ENCODE results near the gene GLCCI1.
A peak's percentile ranks its signal among the peaks of the same experiment; 100 is the strongest.

GLCCI1 gene

GRCh38 chr7:7970531-7971307 is 2.1 kb downstream of the GLCCI1 start:
- no peak overlapping the region for H3K27ac ChIP-seq (ENCODE audit: insufficient read depth, low read depth, low read length, poor library complexity, severe bottlenecking)
- H3K27me3 ChIP-seq (ENCODE audit: control insufficient read depth, insufficient read depth, low read length, poor library complexity, severe bottlenecking), result no peaks in the 10 kb centered on the region
- H3K9me3 ChIP-seq (ENCODE audit: control insufficient read depth, low read length), result no peaks in the 10 kb centered on the region
- 34 to 37% methylated on average over 5 to 7 of the region's 7 CpGs for WGBS, 2 experiments
- H3K4me1 ChIP-seq (ENCODE audit: control insufficient read depth, insufficient read depth, low read length), result peaks cover 18% of the 10 kb centered on the region
- H3K4me3 ChIP-seq (ENCODE audit: insufficient read depth, low read depth, low read length), result peak overlapping the region; percentile 84
- no peaks in the 10 kb centered on the region for H3K36me3 ChIP-seq (ENCODE audit: control insufficient read depth, insufficient read depth, low read length)

- WGBS, 2 experiments, result 81 to 83% methylated on average over 9 of the region's 9 CpGs
- no peaks in the 10 kb centered on the region for H3K9me3 ChIP-seq (ENCODE audit: control insufficient read depth, low read length)
- H3K36me3 ChIP-seq (ENCODE audit: control insufficient read depth, insufficient read depth, low read length), result no peaks in the 10 kb centered on the region
- H3K4me1 ChIP-seq (ENCODE audit: control insufficient read depth, insufficient read depth, low read length), result peaks cover 18% of the 10 kb centered on the region
- H3K4me3 ChIP-seq (ENCODE audit: insufficient read depth, low read depth, low read length), result peak overlapping the region; percentile 84
- no peak overlapping the region for H3K27ac ChIP-seq (ENCODE audit: insufficient read depth, low read depth, low read length, poor library complexity, severe bottlenecking)
- no peaks in the 10 kb centered on the region for H3K27me3 ChIP-seq (ENCODE audit: control insufficient read depth, insufficient read depth, low read length, poor library complexity, severe bottlenecking)
Observed at GRCh38 chr7:7971308-7972040, 2.9 kb downstream of the GLCCI1 start.

DNA sequence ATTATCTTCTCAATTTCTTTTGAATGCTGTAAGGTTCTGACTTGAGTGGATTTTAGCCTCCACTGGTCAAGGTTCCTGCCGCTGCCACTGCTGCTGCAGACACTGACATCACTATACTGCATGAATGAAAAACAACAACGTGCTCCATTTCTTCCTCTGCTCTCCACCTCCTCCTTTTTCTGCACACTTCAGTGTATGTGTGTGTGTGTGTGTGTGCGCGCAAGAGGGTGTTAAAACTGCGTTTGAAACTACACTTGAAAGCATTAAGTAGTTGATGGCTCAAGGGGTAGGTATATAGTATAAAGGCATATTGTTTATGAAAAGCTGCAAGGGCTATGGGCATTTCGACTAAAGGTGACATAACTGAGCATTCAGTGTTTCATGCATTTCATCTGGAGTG is 3.5 kb downstream of the GLCCI1 start:
- Histone ChIP-seq H3K36me3 (ENCODE audit: control insufficient read depth, insufficient read depth, low read length) (no peaks in the 10 kb centered on the region), H3K4me3 (ENCODE audit: insufficient read depth, low read depth, low read length) (peak overlapping the region; percentile 84), H3K4me1 (ENCODE audit: control insufficient read depth, insufficient read depth, low read length) (peaks cover 18% of the 10 kb centered on the region), H3K27ac (ENCODE audit: insufficient read depth, low read depth, low read length, poor library complexity, severe bottlenecking) (no peak overlapping the region), H3K9me3 (ENCODE audit: control insufficient read depth, low read length) (no peaks in the 10 kb centered on the region), H3K27me3 (ENCODE audit: control insufficient read depth, insufficient read depth, low read length, poor library complexity, severe bottlenecking) (no peaks in the 10 kb centered on the region)
- WGBS, 2 experiments, result 67 to 76% methylated on average over 5 of the region's 6 CpGs

GRCh38 chr7:7972922-7973594 is 4.5 kb downstream of the GLCCI1 start:
- Histone ChIP-seq H3K4me3 (ENCODE audit: insufficient read depth, low read depth, low read length) (no peak overlapping the region), H3K27me3 (ENCODE audit: control insufficient read depth, insufficient read depth, low read length, poor library complexity, severe bottlenecking) (no peaks in the 10 kb centered on the region), H3K36me3 (ENCODE audit: control insufficient read depth, insufficient read depth, low read length) (no peaks in the 10 kb centered on the region), H3K27ac (ENCODE audit: insufficient read depth, low read depth, low read length, poor library complexity, severe bottlenecking) (no peak overlapping the region), H3K9me3 (ENCODE audit: control insufficient read depth, low read length) (no peaks in the 10 kb centered on the region), H3K4me1 (ENCODE audit: control insufficient read depth, insufficient read depth, low read length) (peaks cover 18% of the 10 kb centered on the region)
- 60% methylated on average over 1 to 2 of the region's 2 CpGs for WGBS, 2 experiments

GRCh38 chr7:7976677-7977076 is 8.1 kb downstream of the GLCCI1 start:
- Histone ChIP-seq H3K27ac (ENCODE audit: insufficient read depth, low read depth, low read length, poor library complexity, severe bottlenecking) (no peak overlapping the region), H3K4me1 (ENCODE audit: control insufficient read depth, insufficient read depth, low read length) (peaks cover 6% of the 10 kb centered on the region), H3K27me3 (ENCODE audit: control insufficient read depth, insufficient read depth, low read length, poor library complexity, severe bottlenecking) (no peaks in the 10 kb centered on the region), H3K36me3 (ENCODE audit: control insufficient read depth, insufficient read depth, low read length) (no peaks in the 10 kb centered on the region), H3K4me3 (ENCODE audit: insufficient read depth, low read depth, low read length) (no peak overlapping the region), H3K9me3 (ENCODE audit: control insufficient read depth, low read length) (no peaks in the 10 kb centered on the region)
- 81 to 93% methylated on average over 2 to 3 of the region's 3 CpGs for WGBS, 2 experiments

DNA sequence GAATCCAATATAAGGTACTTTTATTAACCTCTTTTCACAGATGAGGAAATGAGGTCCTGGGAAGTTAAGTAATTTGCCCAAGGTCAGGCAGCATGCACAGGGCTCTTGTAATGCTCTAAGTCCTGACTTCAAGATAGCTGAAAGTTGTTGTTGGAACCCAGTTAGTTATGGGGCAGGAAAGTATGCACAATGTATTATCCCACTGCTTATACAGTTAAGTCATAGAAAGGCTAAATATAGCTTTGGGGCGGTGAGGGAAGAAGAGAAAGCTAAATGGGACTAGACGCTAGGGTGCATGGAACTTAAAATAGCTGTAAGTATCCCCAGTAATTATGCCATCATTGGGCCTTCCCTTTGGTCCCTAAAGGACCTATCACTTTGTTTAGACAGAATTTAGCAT is 9.2 kb downstream of the GLCCI1 start:
- H3K4me1 ChIP-seq (ENCODE audit: control insufficient read depth, insufficient read depth, low read length), result no peaks in the 10 kb centered on the region
- no peaks in the 10 kb centered on the region for H3K36me3 ChIP-seq (ENCODE audit: control insufficient read depth, insufficient read depth, low read length)
- no peaks in the 10 kb centered on the region for H3K27me3 ChIP-seq (ENCODE audit: control insufficient read depth, insufficient read depth, low read length, poor library complexity, severe bottlenecking)
- H3K27ac ChIP-seq (ENCODE audit: insufficient read depth, low read depth, low read length, poor library complexity, severe bottlenecking), result no peak overlapping the region
- H3K4me3 ChIP-seq (ENCODE audit: insufficient read depth, low read depth, low read length), result no peak overlapping the region
- WGBS, 2 experiments, result 91 to 92% methylated on average over 2 of the region's 2 CpGs
- no peaks in the 10 kb centered on the region for H3K9me3 ChIP-seq (ENCODE audit: control insufficient read depth, low read length)

DNA sequence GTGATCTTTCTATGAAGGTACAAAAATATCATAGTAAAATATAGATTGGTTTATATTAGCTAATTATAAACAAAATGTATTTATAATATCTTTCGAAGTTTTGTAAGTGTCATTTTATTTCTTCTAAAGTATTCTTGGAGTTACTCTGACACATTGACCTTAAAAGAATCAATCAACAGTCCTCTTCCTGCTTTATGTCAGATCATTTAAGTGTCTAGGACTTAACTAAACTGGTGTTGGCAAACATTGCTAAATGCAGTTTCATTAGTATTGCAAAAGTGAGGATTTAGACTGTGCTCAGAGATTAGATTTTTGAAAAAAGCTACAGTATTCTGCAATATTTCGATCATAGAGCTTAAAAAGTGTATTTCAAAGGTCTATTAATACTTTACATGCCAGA is 10.3 kb downstream of the GLCCI1 start:
- WGBS, 2 experiments, result 94 to 100% methylated on average over 1 of the region's 2 CpGs

DNA sequence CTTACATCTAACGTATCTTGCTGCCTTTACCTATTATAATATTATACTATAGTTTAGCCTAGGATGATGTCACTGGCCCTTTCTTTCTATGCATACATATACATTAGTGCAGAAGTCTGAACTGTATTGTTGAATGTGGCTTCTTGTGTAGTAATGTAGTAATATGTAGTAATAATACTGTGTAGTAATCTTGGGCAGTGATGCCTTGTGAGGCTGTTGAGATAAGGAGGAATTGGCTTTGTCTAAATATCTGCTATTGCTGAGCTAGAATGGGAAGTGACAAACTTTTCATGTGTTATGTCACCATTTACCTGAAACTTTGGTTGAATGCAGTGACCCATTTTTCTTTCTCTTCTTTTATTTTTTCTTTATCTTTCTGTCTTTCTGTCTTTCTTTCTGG is 11.0 kb downstream of the GLCCI1 start:
- Histone ChIP-seq H3K4me1 (ENCODE audit: control insufficient read depth, insufficient read depth, low read length) (no peaks in the 10 kb centered on the region), H3K27ac (ENCODE audit: insufficient read depth, low read depth, low read length, poor library complexity, severe bottlenecking) (no peak overlapping the region), H3K27me3 (ENCODE audit: control insufficient read depth, insufficient read depth, low read length, poor library complexity, severe bottlenecking) (no peaks in the 10 kb centered on the region), H3K9me3 (ENCODE audit: control insufficient read depth, low read length) (no peaks in the 10 kb centered on the region), H3K4me3 (ENCODE audit: insufficient read depth, low read depth, low read length) (no peak overlapping the region), H3K36me3 (ENCODE audit: control insufficient read depth, insufficient read depth, low read length) (no peaks in the 10 kb centered on the region)
- no CpG with 5 or more reads among the region's 1 CpG for WGBS, 2 experiments

More for the DNA sequence above, 10.3 kb downstream of the GLCCI1 start:
- Histone ChIP-seq H3K27ac (ENCODE audit: insufficient read depth, low read depth, low read length, poor library complexity, severe bottlenecking) (no peak overlapping the region), H3K27me3 (ENCODE audit: control insufficient read depth, insufficient read depth, low read length, poor library complexity, severe bottlenecking) (no peaks in the 10 kb centered on the region), H3K4me3 (ENCODE audit: insufficient read depth, low read depth, low read length) (no peak overlapping the region), H3K9me3 (ENCODE audit: control insufficient read depth, low read length) (no peaks in the 10 kb centered on the region), H3K4me1 (ENCODE audit: control insufficient read depth, insufficient read depth, low read length) (no peaks in the 10 kb centered on the region), H3K36me3 (ENCODE audit: control insufficient read depth, insufficient read depth, low read length) (no peaks in the 10 kb centered on the region)

- Histone ChIP-seq H3K9me3 (ENCODE audit: control insufficient read depth, low read length) (no peaks in the 10 kb centered on the region), H3K4me3 (ENCODE audit: insufficient read depth, low read depth, low read length) (no peak overlapping the region), H3K36me3 (ENCODE audit: control insufficient read depth, insufficient read depth, low read length) (no peaks in the 10 kb centered on the region), H3K4me1 (ENCODE audit: control insufficient read depth, insufficient read depth, low read length) (no peaks in the 10 kb centered on the region), H3K27me3 (ENCODE audit: control insufficient read depth, insufficient read depth, low read length, poor library complexity, severe bottlenecking) (no peaks in the 10 kb centered on the region), H3K27ac (ENCODE audit: insufficient read depth, low read depth, low read length, poor library complexity, severe bottlenecking) (no peak overlapping the region)
- 97 to 100% methylated on average over 1 of the region's 2 CpGs for WGBS, 2 experiments
Observed at GRCh38 chr7:7980134-7980533, 11.5 kb downstream of the GLCCI1 start.

DNA sequence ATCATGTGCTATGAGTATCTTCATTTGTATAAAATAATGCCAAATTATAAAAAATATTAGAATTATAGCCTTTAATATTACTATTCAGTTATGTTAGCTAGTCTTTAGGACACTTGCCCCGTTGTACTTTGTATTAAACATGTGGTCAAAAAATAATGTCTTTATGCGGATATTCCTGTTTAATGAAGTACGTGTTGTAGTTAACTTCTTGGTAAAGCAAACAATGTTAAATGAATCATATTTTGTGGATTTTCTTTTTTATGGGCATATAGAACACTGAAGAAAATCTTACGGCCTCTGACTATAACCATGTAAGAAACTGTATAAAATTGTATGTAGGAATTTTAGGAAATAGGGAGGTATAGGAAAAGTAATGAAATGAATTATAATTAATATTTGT is 14.3 kb downstream of the GLCCI1 start:
- H3K27me3 ChIP-seq (ENCODE audit: control insufficient read depth, insufficient read depth, low read length, poor library complexity, severe bottlenecking), result no peaks in the 10 kb centered on the region
- H3K4me3 ChIP-seq (ENCODE audit: insufficient read depth, low read depth, low read length), result no peak overlapping the region
- WGBS, 2 experiments, result 95 to 96% methylated on average over 4 of the region's 4 CpGs
- H3K9me3 ChIP-seq (ENCODE audit: control insufficient read depth, low read length), result no peaks in the 10 kb centered on the region
- no peaks in the 10 kb centered on the region for H3K4me1 ChIP-seq (ENCODE audit: control insufficient read depth, insufficient read depth, low read length)
- H3K27ac ChIP-seq (ENCODE audit: insufficient read depth, low read depth, low read length, poor library complexity, severe bottlenecking), result no peak overlapping the region
- H3K36me3 ChIP-seq (ENCODE audit: control insufficient read depth, insufficient read depth, low read length), result no peaks in the 10 kb centered on the region

Data from ectodermal cell (in vitro differentiated cells).